ENCODE measurements around the gene OR2J1.
"Not testable (repeated sequence)": the region's sequence is repeated elsewhere in the genome, so short reads cannot be mapped to it uniquely, and the experiment has no call there.

DNA sequence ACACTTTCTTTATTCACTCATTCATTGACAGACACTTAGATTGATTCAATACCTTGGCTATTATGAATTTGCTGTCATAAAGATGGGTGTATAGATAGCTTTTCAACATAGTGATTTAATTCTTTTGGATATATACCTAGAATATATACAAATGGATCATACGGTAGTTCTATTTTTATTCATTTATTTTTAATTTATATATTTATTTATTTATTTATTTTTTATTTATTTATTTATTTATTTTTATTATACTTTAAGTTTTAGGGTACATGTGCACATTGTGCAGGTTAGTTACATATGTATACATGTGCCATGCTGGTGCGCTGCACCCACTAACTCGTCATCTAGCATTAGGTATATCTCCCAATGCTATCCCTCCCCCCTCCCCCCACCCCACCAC lies 15.7 kb downstream of the OR2J1 start:
- TF ChIP-seq, protein P1, sequence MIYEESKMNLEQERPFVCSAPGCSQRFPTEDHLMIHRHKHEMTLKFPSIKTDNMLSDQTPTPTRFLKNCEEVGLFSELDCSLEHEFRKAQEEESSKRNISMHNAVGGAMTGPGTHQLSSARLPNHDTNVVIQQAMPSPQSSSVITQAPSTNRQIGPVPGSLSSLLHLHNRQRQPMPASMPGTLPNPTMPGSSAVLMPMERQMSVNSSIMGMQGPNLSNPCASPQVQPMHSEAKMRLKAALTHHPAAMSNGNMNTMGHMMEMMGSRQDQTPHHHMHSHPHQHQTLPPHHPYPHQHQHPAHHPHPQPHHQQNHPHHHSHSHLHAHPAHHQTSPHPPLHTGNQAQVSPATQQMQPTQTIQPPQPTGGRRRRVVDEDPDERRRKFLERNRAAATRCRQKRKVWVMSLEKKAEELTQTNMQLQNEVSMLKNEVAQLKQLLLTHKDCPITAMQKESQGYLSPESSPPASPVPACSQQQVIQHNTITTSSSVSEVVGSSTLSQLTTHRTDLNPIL (CRISPR knock-in tag; IDR thresholded peaks at IDR 0.05; ENCODE audit: low read depth), result not testable (repeated sequence)
- not testable (repeated sequence) for TF ChIP-seq ZNF8 (CRISPR knock-in tag; IDR thresholded peaks at IDR 0.05); PATZ1 (CRISPR knock-in tag; IDR thresholded peaks at IDR 0.05; ENCODE audit: borderline replicate concordance); CSRNP3 (CRISPR knock-in tag; IDR thresholded peaks at IDR 0.05)

Data from SK-N-SH treated with all-trans-retinoic acid at 6 μM for 48 hours (cell line).